ENCODE measurements around the gene CACNA1A.
"Not testable (repeated sequence)": the region's sequence is repeated elsewhere in the genome, so short reads cannot be mapped to it uniquely, and the experiment has no call there.

CACNA1A gene

DNA sequence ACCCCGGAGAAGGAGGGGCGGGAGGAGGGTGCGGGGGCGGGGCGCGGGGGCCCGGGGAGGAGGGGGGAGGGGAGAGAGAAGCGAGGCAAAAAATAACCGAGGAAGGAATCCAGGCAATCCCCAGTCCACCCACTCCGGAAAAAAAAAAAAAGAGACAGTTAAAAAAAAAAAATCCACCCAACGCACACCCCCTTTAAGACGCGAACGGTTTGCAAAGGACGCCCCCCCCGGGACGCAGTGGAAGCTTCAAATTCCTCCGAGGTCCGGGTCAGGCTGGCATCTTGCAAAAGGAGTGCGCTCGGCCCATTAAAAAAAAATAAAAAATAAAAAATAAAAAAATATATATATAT, at the start of gene CACNA1A:
CACNA1A (minus strand) TSS at position 9 of the 350 bp plus-strand sequence. CDS start 255 bp downstream, outside the sequence.
- no peak for DNase-seq (ENCODE audit: low read depth)

DNA sequence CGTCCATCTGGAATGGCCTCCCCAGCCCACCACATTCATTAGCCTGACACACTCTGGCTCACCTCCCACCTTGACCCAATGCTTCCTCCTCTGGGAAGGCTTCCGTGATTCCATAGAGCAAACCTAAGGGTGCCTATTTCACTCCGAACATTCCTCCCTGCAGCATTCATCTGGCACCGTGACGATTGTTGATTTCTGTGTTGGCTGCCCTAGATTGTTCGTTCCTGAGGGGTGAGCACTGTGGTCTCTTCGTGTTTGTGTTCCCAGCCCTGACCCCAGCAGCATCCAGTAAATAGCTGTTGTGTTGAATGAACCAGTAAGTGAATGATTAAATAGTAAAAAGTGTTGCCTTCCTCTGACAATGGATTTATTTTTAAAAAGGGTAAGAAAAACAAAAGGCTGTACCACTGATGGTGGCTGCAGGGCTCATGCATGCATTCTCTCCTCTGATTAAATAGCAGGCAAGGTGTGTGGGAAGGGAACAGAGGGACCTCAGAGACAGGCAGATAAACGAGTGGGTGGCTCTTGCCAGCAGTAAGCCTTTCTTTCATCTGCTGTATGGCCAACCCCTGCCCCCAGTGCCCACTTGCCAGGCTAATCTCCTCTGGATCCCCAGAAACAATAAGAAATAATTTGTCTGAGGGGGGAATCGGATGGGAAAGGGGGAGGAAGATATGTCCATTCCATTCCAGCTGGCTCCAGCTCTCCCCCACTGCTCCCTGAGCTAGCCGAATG, 48.4 kb upstream of the CACNA1A start:
- no peak for DNase-seq (ENCODE audit: low read depth)

GRCh38 chr19:13553880-13554400, 47.7 kb upstream of the CACNA1A start:
- no peak for DNase-seq (ENCODE audit: low read depth)

DNA sequence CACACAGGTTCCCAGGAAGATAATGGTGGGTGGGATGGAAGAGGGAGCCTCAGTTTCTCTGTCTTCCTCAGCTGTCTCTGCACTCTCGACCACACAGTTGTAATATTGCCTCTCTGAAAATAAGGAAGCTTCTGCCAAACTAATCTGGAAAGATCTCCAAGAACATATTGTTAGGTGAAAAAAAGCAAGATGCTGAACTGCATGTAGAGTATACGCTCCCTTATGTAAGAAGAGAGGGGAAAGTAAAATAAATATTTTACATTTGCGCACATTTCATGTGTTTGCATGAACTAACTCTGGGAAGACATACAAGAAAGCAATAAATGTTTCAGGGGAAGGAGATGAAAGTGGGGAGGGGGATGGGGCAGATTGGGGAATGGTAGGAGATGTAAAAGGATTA, 41.9 kb upstream of the CACNA1A start:
- DNase-seq (ENCODE audit: low read depth): no peak

GRCh38 chr19:13547102-13547501, 40.8 kb upstream of the CACNA1A start:
- DNase-seq (ENCODE audit: low read depth): no peak

DNA sequence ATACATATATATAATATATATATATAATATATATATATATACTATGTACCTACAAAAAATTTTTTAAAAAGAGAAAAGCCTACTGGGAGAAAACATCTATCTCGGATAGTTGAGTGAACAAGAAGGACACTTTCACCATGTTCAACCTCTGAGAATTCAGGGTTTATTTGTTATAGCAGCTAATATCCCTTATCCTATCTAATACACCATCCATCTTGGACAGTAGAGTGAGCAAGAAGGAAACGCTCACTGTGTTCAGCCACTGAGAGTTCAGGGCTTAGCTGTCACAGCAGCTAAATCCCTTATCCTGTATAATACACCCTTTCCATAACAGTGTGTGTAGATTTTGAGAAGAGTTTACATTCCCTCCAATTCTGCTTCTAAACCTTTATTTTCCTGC, 38.1 kb upstream of the CACNA1A start:
- DNase-seq (ENCODE audit: low read depth): no peak

DNA sequence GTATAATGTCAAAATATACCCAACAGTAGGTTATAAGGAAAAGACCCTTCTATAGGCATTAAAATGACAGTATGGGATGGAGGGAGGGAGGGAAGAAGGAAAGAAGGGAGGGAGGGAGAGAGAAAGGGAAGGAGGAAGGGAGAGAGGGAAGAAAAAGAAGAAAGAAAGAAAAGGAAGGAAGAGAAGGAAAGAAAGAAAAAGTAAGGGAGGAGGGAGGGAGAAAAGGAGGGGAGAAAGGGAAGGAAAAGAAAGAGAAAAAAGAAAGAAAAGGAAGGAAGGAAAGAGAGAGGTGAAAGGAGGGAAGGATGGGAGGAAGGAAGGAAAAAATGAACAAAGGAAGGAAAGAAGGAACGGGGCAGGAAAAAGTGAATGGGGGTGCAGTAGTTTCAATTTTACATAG, 35.3 kb upstream of the CACNA1A start:
- DNase-seq (ENCODE audit: low read depth): no peak

DNA sequence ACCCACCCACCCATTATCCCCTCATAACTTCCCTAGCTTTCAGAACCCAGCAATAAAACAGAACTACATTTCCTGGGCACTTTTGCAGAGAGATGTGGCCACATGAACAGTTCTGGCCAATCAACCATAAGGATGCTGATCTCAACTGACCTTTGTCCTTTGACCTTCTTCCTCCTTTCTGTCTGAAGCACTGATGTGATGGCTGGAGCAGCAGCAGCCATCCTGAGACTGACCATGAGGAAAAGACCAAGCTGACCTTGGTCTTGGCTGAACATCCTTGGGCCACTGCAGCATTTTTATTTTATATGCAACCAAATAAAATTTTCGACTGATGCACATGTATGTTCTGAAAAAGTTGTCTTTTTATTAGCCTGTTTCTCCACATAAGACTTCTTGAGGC, 33.1 kb upstream of the CACNA1A start:
- no peak for DNase-seq (ENCODE audit: low read depth)

- peak; percentile 43 for DNase-seq (ENCODE audit: low read depth)
These were observed 32.4 kb upstream of the CACNA1A start for GRCh38 chr19:13538601-13539253.

- DNase-seq (ENCODE audit: low read depth): no peak
These were observed 31.2 kb upstream of the CACNA1A start for GRCh38 chr19:13537454-13537853.

DNA sequence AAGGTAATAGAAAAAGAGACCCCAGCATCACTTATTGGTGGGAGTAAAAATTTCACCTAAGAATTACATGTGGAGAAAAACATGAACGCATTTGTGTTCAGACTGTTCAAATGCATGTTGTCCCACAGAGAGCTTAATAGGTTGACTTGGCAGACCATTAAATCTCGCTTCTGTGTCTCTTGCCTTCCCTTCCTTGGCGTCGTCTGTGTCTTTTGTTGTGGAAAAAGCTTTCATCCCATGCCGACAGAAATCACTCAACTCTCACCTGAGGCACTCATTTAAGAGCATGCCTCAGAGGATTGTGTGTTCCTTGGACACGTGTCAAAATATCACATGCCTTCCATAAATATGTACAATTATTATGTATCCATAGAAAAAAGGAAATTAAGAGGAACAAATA, 24.4 kb upstream of the CACNA1A start:
- no peak for DNase-seq (ENCODE audit: low read depth)

DNA sequence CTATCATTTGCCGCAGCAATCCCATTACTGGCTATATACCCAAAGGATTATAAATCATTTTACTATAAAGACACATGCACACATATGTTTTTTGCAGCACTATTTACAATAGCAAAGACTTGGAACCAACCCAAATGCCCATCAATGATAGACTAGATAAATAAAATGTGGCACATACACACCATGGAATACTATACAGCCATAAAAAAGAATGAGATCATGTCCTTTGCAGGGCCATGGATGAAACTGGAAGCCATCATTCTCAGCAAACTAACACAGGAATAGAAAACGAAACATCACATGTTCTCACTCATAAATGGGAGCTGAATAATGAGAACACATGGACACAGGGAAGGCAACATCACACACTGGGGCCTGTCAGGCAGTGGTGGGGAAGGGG, 23.4 kb upstream of the CACNA1A start:
- not testable (repeated sequence) for DNase-seq (ENCODE audit: low read depth)

- peak; percentile 30 for DNase-seq (ENCODE audit: low read depth)
These were observed 20.3 kb upstream of the CACNA1A start for GRCh38 chr19:13526552-13526951.

GRCh38 chr19:13521066-13521465, 14.8 kb upstream of the CACNA1A start:
- no peak for DNase-seq (ENCODE audit: low read depth)

DNA sequence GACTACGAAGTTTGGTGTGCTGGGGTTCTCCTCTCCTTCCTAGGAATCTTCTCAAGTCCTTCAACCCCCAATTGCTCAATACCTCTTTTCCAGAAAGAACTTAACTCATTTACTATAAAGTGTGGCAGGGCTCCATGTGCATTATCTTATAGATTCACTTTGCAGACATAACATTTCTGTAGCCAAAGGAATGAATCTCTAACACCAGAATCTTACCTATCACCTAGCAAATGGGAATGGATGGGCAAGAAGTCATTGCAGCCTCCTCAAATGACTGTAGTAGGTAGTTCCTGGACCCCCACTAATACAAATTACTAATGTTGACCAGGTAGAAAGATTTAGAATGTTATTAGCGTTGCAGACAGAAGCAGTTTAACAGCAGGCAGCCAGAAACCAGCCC, 5.7 kb upstream of the CACNA1A start:
- no peak for DNase-seq (ENCODE audit: low read depth)

GRCh38 chr19:13507053-13507611, 853 bp upstream of the CACNA1A start:
- no peak for DNase-seq (ENCODE audit: low read depth)

- DNase-seq (ENCODE audit: low read depth): no peak
These were observed 363 bp downstream of the CACNA1A start for GRCh38 chr19:13505761-13506470.

- DNase-seq (ENCODE audit: low read depth): no peak
These were observed 1.0 kb downstream of the CACNA1A start for GRCh38 chr19:13505164-13505695.

DNA sequence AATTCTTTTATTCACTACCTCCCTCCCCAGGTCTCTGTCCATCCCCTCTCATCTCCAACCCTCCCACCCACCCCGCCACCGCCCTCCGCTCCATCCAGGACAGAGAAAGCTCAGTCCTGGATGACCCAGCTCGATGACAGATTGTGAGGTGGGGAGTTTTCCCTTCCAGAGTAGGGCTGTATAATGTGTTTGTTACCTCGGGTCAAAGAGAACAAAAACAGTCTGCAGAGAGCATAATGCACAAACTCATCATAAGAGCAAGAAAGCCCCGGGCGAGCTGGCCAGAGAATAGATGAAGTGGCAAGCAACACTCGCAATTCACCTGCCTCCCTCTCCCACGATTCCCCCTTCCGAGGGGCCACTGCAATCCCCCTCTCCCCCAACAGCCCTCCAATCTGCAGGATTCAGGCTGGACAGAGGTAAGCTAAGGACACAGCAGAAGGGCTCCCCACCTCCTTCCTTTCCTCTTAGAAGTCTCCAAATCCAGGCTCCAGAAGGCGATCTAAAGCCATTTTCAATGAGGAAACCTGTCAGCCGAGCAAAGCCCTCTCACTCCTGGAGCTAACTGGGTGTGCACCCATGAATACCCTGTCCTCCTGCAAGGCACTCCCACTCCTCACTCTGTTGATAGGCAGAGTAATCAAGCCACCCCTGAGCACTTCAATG, 2.6 kb downstream of the CACNA1A start:
- DNase-seq (ENCODE audit: low read depth): no peak

DNA sequence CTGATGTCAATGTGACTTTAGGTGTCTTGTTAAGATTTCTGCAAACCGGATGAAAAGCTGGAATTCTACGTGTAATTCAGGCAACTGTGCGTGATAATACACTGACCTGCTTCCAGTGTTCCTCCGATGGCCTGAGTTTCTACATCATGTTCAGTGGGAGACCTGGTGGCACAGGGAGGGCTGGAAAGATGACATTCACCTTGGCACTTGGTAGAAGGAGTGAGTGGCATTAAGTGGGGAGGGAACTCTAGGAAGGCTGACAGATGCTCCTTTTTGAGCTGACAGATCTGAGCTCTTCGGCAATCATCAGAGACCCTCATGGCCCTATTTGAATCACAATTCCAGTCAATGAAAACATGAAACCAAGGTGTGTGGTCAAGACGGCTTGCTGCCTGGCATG, 4.0 kb downstream of the CACNA1A start:
- DNase-seq (ENCODE audit: low read depth): no peak

DNA sequence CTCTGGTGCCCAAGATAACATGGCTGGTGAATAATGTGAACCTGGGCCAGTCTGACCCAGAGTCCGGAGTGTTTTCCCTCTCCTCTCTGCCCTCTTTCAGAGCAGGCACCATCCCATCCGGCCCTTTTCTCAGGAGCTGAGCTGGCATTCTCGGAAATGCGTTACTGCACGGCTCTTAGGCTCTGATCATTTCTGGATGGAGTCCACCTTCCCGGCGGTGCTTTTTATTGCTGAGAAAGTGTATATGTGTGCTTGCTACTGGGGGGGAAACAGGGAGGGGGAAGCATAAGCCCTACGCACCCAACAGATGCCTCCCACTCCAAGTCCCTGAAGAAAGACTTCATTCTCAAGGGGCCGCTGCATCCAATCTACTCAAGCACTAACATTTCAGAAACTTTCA, 6.6 kb downstream of the CACNA1A start:
- DNase-seq (ENCODE audit: low read depth): no peak
